Stimulated activated CD8-positive, alpha-beta memory T cell treated with anti-CD3 and anti-CD28 coated beads, Interleukin-15, amount 100 ng/mL, for 1 hour (primary cell): ENCODE measurements around the gene MDM4.

Experiments used
- DNase-seq: peaks from one replicate; pipeline ENCODE4 v3.0.0-alpha.2; 2020; ENCODE audit warnings: low read depth

MDM4 gene

DNA sequence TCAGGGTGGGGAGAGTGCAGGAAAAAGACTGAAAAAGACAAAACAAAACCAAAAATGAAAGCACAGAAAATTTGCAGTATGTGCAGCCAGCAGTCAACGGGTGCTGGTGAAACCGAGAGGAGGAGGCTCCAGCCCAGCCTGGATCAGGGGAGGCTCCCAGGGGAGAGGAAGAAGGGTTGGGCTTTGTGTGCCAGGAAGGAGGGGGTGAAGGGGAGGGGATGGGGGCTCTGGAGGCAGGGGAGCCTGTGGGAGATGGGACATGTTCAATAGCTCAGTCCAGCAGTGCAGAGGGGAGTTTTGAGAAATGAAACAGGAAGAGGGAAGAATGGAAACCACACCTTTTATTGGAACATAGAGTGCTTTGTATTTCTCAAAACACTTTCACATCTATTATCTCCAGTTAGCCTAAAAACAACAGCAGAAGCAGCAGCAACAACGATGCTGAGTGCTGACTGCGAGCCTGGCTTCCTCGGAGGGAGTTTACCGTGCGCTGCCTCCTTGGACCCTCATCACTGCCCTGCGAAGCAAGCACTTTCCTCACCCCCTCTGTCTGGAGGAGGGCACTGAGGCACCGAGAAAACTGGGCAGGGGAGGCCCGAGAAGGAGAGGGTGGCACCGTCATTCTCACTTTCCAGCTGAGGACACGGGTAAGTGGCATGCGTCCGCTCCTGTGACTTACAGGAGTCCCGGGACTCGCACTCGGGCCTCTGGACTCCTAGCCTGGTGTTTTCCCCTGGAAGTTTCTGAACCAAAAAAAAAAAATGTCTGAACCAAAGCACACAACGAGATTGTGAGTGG is 62.9 kb downstream of the MDM4 start:
- DNase-seq, result no peak

DNA sequence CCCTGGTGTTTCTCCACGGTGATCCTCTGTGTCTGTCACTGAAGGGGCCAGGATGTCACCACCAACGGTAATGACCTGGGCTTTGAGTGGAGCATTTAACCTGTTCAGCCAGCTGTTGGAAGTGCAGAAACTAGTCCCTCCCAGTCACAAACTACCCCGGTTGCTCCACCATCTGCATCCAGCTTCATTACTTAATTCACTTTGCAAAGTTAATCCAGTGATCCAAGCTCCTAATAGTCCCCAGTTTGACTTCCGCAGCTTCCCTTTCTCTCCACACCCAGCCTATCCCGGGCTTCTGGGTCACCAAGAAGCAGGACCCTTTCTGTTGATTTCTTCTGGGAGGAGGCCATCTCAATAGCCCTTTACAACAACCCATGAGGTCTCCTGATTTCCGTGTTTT is 63.5 kb downstream of the MDM4 start:
- no peak for DNase-seq

GRCh38 chr1:204580862-204581261 is 64.7 kb downstream of the MDM4 start:
- DNase-seq, result no peak

GRCh38 chr1:204581759-204582158 is 65.6 kb downstream of the MDM4 start:
- DNase-seq, result no peak

DNA sequence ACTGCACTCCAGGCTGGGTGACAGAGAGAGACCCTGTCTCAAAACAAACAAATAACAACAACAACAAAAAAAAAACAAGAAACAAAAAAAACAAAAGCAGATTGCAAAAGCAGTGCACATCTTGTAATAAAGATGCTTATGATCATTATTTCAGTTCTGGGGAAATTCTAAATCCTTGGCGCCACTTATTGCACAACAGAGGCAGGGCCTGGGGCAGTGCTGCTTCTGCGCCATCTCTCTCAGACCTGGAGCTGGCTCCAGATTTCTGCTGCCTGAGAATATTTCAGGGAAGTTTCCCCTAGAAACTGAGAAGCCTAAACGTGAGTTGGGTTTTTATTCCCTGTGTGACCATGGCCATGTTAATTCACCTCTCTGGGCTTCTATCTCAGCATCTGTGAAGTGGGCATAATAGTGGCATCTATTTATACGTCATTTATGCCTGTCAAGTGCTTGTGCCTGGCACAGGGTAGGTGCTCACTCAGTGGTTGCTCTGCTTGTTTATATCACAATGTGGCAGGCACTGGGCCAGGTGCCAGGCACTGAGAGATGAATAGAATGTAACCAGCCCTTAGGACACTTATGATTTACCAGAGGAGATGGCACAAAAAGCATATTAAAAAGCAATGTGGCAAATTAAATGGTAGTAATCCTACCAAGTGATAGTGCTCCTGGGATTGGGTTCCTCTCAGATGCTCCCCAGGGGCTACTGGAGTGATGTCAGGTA is 67.9 kb downstream of the MDM4 start:
- no peak for DNase-seq

DNA sequence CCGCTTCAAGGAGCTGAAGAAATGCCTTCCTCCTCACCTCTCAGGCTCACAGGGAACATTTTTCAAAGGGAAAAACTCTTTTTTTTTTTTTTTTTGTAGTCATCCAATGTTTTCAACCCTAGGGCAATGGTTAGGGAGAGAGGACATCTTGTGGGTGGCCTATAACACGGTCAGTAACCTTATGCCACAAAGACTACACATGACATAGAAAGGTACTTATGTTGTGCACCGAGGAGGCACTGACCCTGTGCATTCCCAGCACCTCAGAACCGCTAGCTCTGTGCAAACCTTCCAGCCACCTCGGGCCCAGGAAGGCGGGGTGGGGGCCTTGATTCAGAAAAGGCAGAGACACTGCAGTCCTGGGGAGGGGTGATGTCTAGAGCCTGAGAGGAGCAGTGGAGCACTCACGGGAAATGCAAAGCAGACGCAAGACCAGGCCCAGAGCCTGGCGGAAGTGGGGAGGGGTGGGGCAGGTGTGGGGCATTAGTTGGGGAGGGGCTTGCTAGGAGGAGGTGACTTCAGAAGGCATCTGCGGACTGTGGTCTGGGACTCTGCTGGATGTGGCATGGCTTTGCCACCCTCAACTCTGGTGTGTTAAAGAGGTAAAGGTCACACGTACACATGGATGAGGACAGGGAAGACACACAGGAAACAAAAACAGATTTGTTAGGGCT is 68.6 kb downstream of the MDM4 start:
- no peak for DNase-seq

- DNase-seq, result no peak
These were observed 71.4 kb downstream of the MDM4 start for GRCh38 chr1:204587621-204588020.

DNA sequence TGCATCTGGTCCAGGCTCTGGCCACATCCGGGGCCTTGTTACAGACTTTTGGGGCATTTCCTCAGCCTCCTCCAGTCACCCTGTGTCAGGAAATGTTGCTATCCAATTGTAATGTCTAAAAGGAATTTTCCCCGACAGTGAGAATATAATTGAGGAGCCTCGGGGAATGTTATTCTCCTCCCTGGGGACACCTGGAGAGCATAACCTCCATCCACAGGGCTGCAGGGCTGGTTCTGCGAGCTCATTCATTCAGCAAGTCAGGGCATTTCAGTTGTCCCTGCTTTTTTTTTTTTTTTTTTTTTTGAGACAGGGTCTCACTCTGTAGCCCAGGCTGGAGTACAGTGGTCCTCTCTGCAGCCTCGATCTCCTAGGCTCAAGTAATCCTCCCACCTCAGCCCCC is 72.6 kb downstream of the MDM4 start:
- DNase-seq, result no peak

DNA sequence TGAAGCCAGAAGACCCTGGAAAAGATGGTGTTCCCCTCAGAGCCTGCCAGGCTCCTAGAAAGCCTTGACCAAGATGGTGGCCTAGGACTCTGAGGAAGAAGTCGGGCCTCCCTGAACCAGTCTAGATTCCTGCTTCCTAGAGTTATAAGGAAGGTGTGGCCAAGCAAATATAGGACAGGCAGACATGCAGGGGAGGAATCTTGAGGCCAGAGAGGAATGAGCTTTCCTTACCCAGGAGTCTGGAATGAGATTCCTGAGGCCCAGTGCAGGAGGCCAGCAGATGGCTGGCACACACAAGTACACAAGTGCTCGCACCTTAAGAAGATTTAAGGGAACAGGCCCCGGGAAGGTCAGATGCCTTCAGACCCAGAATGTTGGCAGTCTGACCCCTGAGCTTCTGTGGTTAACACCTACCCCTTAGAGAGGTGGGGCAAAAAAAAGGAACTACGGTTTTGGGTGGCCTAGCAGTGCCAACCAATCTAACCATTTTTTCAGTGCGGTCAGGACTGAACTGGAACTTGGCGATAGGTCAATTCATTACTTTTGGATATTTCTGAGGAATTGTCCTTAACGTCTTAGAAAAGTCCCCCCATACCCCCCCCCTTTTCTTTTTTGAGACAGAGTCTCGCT is 73.3 kb downstream of the MDM4 start:
- DNase-seq, result no peak

GRCh38 chr1:204591473-204592090 is 75.4 kb downstream of the MDM4 start:
- DNase-seq, result no peak

DNA sequence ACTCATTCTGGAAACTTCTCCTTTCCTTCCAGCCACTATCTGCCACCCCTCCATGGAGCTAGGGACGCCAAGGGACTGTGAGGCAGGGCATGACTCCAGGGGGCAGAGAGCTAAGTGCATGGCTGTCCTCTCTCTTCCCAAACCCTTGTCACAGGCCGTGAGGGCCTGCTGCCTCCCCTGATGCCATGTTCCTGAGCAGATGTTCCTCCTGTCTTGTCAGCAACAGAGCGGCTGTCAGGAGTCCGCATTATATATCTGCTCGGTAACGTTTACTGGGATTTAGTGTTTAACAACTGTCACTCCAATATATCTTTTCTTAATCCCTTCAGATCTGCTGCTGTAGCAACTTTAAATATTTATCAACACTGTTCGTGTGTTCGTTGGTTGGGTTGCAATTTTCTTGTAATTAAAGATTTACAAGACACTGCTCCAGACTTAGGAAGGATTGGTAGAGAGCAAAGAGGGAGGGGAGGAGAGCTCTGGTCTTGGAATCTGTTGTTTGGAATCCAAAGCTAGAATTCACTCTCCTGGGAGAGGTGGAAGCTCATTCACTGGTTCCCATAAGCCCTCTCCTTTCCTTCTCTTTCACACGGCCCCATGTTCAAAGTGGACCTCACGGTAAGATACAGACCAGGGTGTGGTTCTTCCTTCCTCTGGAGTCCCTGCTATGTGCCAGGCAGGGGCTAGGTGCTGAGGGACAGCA is 76.2 kb downstream of the MDM4 start:
- no peak for DNase-seq

DNA sequence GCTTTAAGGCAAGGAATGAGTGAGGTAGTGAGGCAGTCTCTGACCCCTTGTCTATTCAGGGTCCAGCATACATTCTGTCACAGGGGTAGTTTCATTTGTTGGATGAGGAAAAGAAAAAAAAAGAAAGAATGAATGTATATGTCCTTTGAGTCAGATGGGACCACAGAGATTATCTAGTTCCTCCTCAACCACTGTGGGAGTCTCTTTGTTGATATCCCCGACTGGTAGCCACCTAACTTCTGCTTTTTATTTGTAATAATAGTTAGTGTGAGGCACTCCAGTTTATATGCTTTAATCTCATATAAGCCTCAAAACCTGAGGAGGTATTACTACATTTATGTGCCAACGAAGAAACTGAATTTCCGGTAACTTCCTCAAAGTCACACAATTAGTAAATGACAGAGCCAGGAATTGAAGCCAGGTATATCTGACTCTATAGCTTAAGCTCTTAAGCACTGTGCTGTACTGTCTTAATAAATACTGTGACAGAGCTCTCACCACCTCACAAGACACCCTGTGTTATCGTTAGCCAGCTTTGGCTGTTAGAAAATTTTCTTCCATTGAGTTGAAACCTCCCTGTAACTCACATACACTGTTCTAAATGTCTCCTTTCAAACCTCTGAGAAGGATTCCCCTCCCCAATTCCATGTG is 82.2 kb downstream of the MDM4 start:
- DNase-seq, result no peak

DNA sequence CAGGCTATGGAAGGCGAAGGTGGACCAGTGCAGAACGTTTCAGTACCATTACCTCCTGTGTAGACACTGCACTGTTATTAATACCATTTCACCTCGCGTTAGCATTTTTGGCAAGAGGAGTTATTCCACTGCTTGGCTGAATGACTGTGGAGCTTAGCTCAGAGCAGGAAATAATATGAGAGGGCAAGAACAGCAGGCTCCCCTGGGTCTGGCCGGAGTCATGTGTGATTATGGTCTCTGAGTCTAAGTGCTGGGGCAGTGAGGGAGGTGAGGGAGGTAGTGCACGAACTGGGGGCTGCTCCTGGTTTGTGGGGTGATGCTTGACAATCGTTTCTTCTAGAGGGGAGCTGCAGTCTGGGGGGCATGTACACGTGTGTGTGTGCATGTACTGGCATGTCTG is 82.9 kb downstream of the MDM4 start:
- DNase-seq, result no peak

DNA sequence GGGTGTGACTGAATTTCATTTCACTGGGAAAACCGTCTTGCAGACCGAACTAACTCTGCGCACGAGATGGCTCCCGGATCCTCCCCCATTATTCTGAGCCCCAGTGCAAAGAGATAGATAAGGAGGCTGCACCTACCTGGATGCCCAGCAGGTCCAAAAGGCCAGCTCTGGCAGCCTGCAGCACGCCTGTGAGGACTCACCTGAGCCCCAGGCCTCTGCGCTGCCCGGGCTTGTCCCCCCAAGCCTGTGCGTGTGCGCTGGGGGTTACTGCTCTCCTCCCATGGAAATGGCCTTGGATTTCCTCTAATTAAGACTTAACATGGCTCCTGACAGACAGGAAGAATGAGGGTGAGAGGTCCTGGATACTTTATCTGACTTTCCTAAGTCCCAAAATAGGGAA is 83.4 kb downstream of the MDM4 start:
- DNase-seq, result no peak

GRCh38 chr1:204600203-204600602 is 84.0 kb downstream of the MDM4 start:
- DNase-seq, result no peak

- DNase-seq, result no peak
These were observed 84.8 kb downstream of the MDM4 start for GRCh38 chr1:204600968-204601367.

GRCh38 chr1:204602111-204602579 is 85.9 kb downstream of the MDM4 start:
- DNase-seq, result no peak

- DNase-seq, result no peak
These were observed 86.8 kb downstream of the MDM4 start for GRCh38 chr1:204602871-204603542.

GRCh38 chr1:204605791-204606190 is 89.6 kb downstream of the MDM4 start:
- no peak for DNase-seq
